HepG2 (cell line): ENCODE results near the gene PRKCB. TPM values are rescaled to one million over a fixed set of nuclear protein-coding genes. Genes with fewer than 3 reads are reported as not detected.

Experiments
- ATAC-seq: fragments of 200-7000 bp; cut with Tn5 transposase; 3 replicates; pipeline ENCODE4 v1.9.1; 2020; ENCODE audit warnings: mild to moderate bottlenecking, moderate library complexity
- BruUV-seq: library from RNA; stranded (reverse); fragments of 400-500 nt; replicated peaks from 2 replicates; lab custom pipeline; 2021; lab: Mats Ljungman, UMichigan
- CTCF ChIA-PET: fragments of 300-600 bp; formaldehyde crosslinking; extraction: SDS; loops from one replicate; lab custom pipeline; 2021; ENCODE audit warnings: low total read pairs, inconsistent platforms, low intra/inter-chr PET ratio; lab: Yijun Ruan, JAX
- POLR2A ChIA-PET: fragments of 350-600 bp; sonication (Branson Sonifier 250); formaldehyde crosslinking; loops from one replicate; lab custom pipeline; 2020; ENCODE audit warnings: antibody characterized with exemption, inconsistent platforms; lab: Yijun Ruan, JAX
- DNase-seq: peaks from one replicate; pipeline ENCODE4 v3.0.0-alpha.2; 2015; ENCODE audit warnings: low spot score
- FAIRE-seq: peaks from 3 replicates; lab custom pipeline; 2011; peaks lifted over from hg19 to GRCh38; lab: Jason Lieb, UNC
- H2AFZ ChIP-seq: one replicate; pipeline ENCODE4 v1.6.1; 2011; ENCODE audit warnings: low read length, inconsistent platforms
- H3K27ac ChIP-seq: fragments of 300-600 bp; 3 replicates; pipeline ENCODE4 v1.8.0; 2011; ENCODE audit warnings: mixed run types, mild to moderate bottlenecking, mixed read lengths, low read length, inconsistent platforms; ENCODE audit not compliant: insufficient read depth; ENCODE audit errors: extremely low read length
- H3K27me3 ChIP-seq, 2 experiments: fragments of 200-600 bp in 1 of 2; 2 replicates in 1 of 2; 3 replicates in 1 of 2; pipeline versions ENCODE4 v1.6.0 to v1.8.0; 2011; ENCODE audit warnings: low read length in 2 of 2, mild to moderate bottlenecking in 2 of 2, moderate library complexity in 2 of 2, inconsistent platforms in 1 of 2; ENCODE audit not compliant: insufficient read depth in 2 of 2, control insufficient read depth in 1 of 2
- H3K36me3 ChIP-seq, 2 experiments: fragments of 200-600 bp in 1 of 2; replicated peaks in 1 of 2; 2 replicates in 1 of 2; 3 replicates in 1 of 2; pipeline versions ENCODE4 v1.5.1 to v1.8.0; 2011; ENCODE audit warnings: low read length in 2 of 2, inconsistent platforms in 1 of 2; ENCODE audit not compliant: insufficient read depth in 2 of 2, control insufficient read depth in 1 of 2
- H3K4me1 ChIP-seq: 2 replicates; pipeline ENCODE4 v1.5.1; 2012; ENCODE audit warnings: low read length, inconsistent platforms; ENCODE audit not compliant: insufficient read depth
- H3K4me2 ChIP-seq: 2 replicates; pipeline ENCODE4 v1.6.0; 2011; ENCODE audit warnings: low read depth, low read length, inconsistent platforms
- H3K4me3 ChIP-seq, 3 experiments: fragments of 200-600 bp in 1 of 3; sonication (generic), shearing (Covaris generic) in 1 of 3; replicated peaks in 1 of 3; 2 replicates each; pipeline ENCODE4 v1.5.1; 2011 to 2016; ENCODE audit warnings: low read length in 3 of 3, inconsistent platforms in 2 of 3, low read depth in 2 of 3, mild to moderate bottlenecking in 2 of 3, control low read depth in 1 of 3, mixed read lengths in 1 of 3; ENCODE audit not compliant: insufficient read depth in 1 of 3
- H3K79me2 ChIP-seq: one replicate; pipeline ENCODE4 v1.6.1; 2011; ENCODE audit warnings: low read length, inconsistent platforms; ENCODE audit not compliant: insufficient read depth
- H3K9ac ChIP-seq: 2 replicates; pipeline ENCODE4 v1.6.0; 2011; ENCODE audit warnings: mild to moderate bottlenecking, low read depth, low read length, inconsistent platforms; ENCODE audit not compliant: insufficient read depth
- H3K9me3 ChIP-seq: 2 replicates; pipeline ENCODE4 v1.5.1; 2012; ENCODE audit warnings: mild to moderate bottlenecking, low read length
- H4K20me1 ChIP-seq: 2 replicates; pipeline ENCODE4 v1.6.0; 2011; ENCODE audit warnings: inconsistent platforms, mild to moderate bottlenecking, low read length, moderate library complexity; ENCODE audit not compliant: insufficient read depth
- CEBPG ChIP-seq: IDR thresholded peaks from 2 replicates; pipeline ENCODE4 v1.6.1; 2016
- CHD2 ChIP-seq: IDR thresholded peaks from 2 replicates; pipeline ENCODE4 v1.6.1; 2011; ENCODE audit warnings: low read depth, low read length, improper control_type of control experiment
- EED ChIP-seq: sonication (generic); formaldehyde crosslinking; IDR thresholded peaks from 2 replicates; pipeline ENCODE4 v1.5.0; 2020; ENCODE audit warnings: mild to moderate bottlenecking, missing genetic modification reagents
- HIVEP1 ChIP-seq: sonication (generic); formaldehyde crosslinking; IDR thresholded peaks from 2 replicates; pipeline ENCODE4 v1.4.0; 2020; ENCODE audit warnings: mild to moderate bottlenecking, missing genetic modification reagents
- HOXA3 ChIP-seq: sonication (generic); formaldehyde crosslinking; IDR thresholded peaks from 2 replicates; pipeline ENCODE4 v1.5.0; 2020; ENCODE audit warnings: missing genetic modification reagents
- JUND ChIP-seq: sonication (generic); formaldehyde crosslinking; IDR thresholded peaks from 2 replicates; pipeline ENCODE4 v1.8.0; 2022; ENCODE audit warnings: mild to moderate bottlenecking, missing genetic modification reagents
- MAFG ChIP-seq: sonication (generic); formaldehyde crosslinking; IDR thresholded peaks from 2 replicates; pipeline ENCODE4 v1.5.1; 2020; ENCODE audit warnings: mild to moderate bottlenecking, missing genetic modification reagents
- POLR2AphosphoS2 ChIP-seq: IDR thresholded peaks from 2 replicates; pipeline ENCODE4 v1.6.1; 2011; ENCODE audit warnings: low read depth, low read length, improper control_type of control experiment
- PRDM10 ChIP-seq: sonication (generic); formaldehyde crosslinking; IDR thresholded peaks from 2 replicates; pipeline ENCODE4 v1.4.0; 2020; ENCODE audit warnings: low read depth, missing genetic modification reagents
- PREB ChIP-seq: sonication (generic); formaldehyde crosslinking; IDR thresholded peaks from 2 replicates; pipeline ENCODE4 v1.4.0; 2020; ENCODE audit warnings: missing genetic modification reagents
- RBM39 ChIP-seq: fragments of 200-400 bp; formaldehyde crosslinking; IDR thresholded peaks from one replicate; pipeline ENCODE4 v1.6.1; 2018; ENCODE audit warnings: antibody characterized with exemption, mild to moderate bottlenecking, low read depth, low read length; ENCODE audit not compliant: poor library complexity, severe bottlenecking
- RNF2 ChIP-seq: fragments of 450-650 bp; conservative IDR thresholded peaks from 2 replicates; pipeline ENCODE4 v1.6.1; 2016; ENCODE audit warnings: low read depth
- SIN3A ChIP-seq: IDR thresholded peaks from 2 replicates; pipeline ENCODE4 v1.6.1; 2011; ENCODE audit warnings: low read depth, mild to moderate bottlenecking, control low read depth, low read length, borderline replicate concordance
- TCF7L2 ChIP-seq: IDR thresholded peaks from 2 replicates; pipeline ENCODE4 v1.6.1; 2011; ENCODE audit warnings: mild to moderate bottlenecking, low read depth, low read length, moderate library complexity
- YEATS4 ChIP-seq: sonication (generic); formaldehyde crosslinking; IDR thresholded peaks from 2 replicates; pipeline ENCODE4 v1.4.0; 2020; ENCODE audit warnings: missing genetic modification reagents, borderline replicate concordance
- YY1 ChIP-seq: IDR thresholded peaks from 2 replicates; pipeline ENCODE4 v1.6.1; 2011; ENCODE audit warnings: low read length, low read depth, moderate library complexity, mild to moderate bottlenecking; ENCODE audit not compliant: insufficient read depth, insufficient replicate concordance
- ZMYM3 ChIP-seq: sonication (generic); formaldehyde crosslinking; IDR thresholded peaks from 2 replicates; pipeline ENCODE4 v1.5.1; 2020; ENCODE audit warnings: mild to moderate bottlenecking, missing genetic modification reagents
- ZNF235 ChIP-seq: sonication (generic); formaldehyde crosslinking; IDR thresholded peaks from 2 replicates; pipeline ENCODE4 v1.8.1; 2023; ENCODE audit warnings: mild to moderate bottlenecking, missing genetic modification reagents, borderline replicate concordance
- ZNF354B ChIP-seq: sonication (generic); formaldehyde crosslinking; IDR thresholded peaks from 2 replicates; pipeline ENCODE4 v1.8.0; 2022; ENCODE audit warnings: mild to moderate bottlenecking, missing genetic modification reagents
- ZNF615 ChIP-seq: sonication (generic); formaldehyde crosslinking; IDR thresholded peaks from 2 replicates; pipeline ENCODE4 v1.5.0; 2020; ENCODE audit warnings: mild to moderate bottlenecking, missing genetic modification reagents, borderline replicate concordance
- ZNF639 ChIP-seq: conservative IDR thresholded peaks from 2 replicates; pipeline ENCODE4 v1.6.1; 2018; ENCODE audit warnings: missing genetic modification reagents
- WGBS: methylation state at CpG from one replicate; pipeline ENCODE4 v1.1.6; 2017; ENCODE audit warnings: low lambda C conversion rate; 5-methylcytosine and 5-hydroxymethylcytosine counted together
- in situ Hi-C: cut with HindIII; loops from 2 replicates; pipeline ENCODE4 v1.10.0; 2017; ENCODE audit warnings: low pct_unique_long_range_greater_than_20kb; ENCODE audit not compliant: extremely low pct_ligation_motif_present
- intact Hi-C: fragments of 100-400 bp; cut with micrococcal nuclease; formaldehyde crosslinking; loops from one replicate; pipeline ENCODE4 v1.10.0; 2022; ENCODE audit not compliant: unreplicated experiment
- polyA plus RNA-seq, 8 experiments: library from polyadenylated mRNA; depleted of rRNA in 3 of 8; stranded (reverse) in 7 of 8; unstranded in 1 of 8; fragments of >200 nt; fragmentation: Illumina TruSeq in 4 of 8; extraction: Trizol in 4 of 8; gene quantifications; 2 replicates each; pipeline versions ENCODE4 v1.2.1 to v1.2.3, GENCODE V29; 2011 to 2016; ENCODE audit warnings: low read depth in 4 of 8, missing spikeins in 1 of 8, mixed read lengths in 1 of 8; ENCODE audit not compliant: insufficient read depth in 1 of 8
- total RNA-seq, 5 experiments: library from RNA; depleted of rRNA; stranded (reverse); fragments of >200 nt; fragmentation: Illumina TruSeq; extraction: Trizol; gene quantifications; 2 replicates each; pipeline ENCODE4 v1.2.3, GENCODE V29; 2016; ENCODE audit warnings: low read depth in 1 of 5

PRKCB gene
- total and polyA plus RNA-seq, 2 of the 13 experiments (the other 11 are each of a cell fraction or from before 2014, with no cell fraction given): 0.01 TPM; not detected in 1

- no peak for TF ChIP-seq PREB (CRISPR knock-in tag)
- no peak for TF ChIP-seq JUND (CRISPR knock-in tag)
- TF ChIP-seq ZNF639 (CRISPR knock-in tag): no peak
- no peak for TF ChIP-seq YEATS4 (CRISPR knock-in tag)
- TF ChIP-seq YY1: no peak
- TF ChIP-seq HOXA3: no peak
- TF ChIP-seq, all 625 proteins: peak for 0
Measured at GRCh38 chr16:23987443-23987842, 151.7 kb downstream of the PRKCB start (continued).

GRCh38 chr16:23990507-23990906 is 154.7 kb downstream of the PRKCB start:
- in situ Hi-C loops: no loop called here
- no peak overlapping the region for H3K9ac ChIP-seq
- H3K9me3 ChIP-seq: no peaks in the 10 kb centered on the region
- intact Hi-C loops: no loop called here
- H3K27me3 ChIP-seq: no peaks in the 10 kb centered on the region; a peak in 2 of 5 replicates
- no peaks in the 10 kb centered on the region for H3K4me1 ChIP-seq
- no peak for ATAC-seq
- FAIRE-seq: no peak
- no peak overlapping the region for H3K4me2 ChIP-seq
- H3K4me3 ChIP-seq: no peak overlapping the region
- H3K27ac ChIP-seq: no peak overlapping the region
- no TSS peak for BruUV-seq
- 12% methylated on average over 3 of the region's 3 CpGs for WGBS
- POLR2A ChIA-PET: no interaction called here
- no peaks in the 10 kb centered on the region for H3K36me3 ChIP-seq
- H4K20me1 ChIP-seq: no peaks in the 10 kb centered on the region
- H2AFZ ChIP-seq: no peak overlapping the region
- no peak for DNase-seq
- H3K79me2 ChIP-seq: no peaks in the 10 kb centered on the region
- CTCF ChIA-PET: no interaction called here
- TF ChIP-seq TCF7L2: no peak
- no peak for TF ChIP-seq HIVEP1
- TF ChIP-seq ZMYM3: no peak
- TF ChIP-seq CEBPG: no peak
- TF ChIP-seq ZNF615 (CRISPR knock-in tag): no peak
- no peak for TF ChIP-seq POLR2AphosphoS2
- no peak for TF ChIP-seq RBM39
- no peak for TF ChIP-seq CHD2
- TF ChIP-seq EED (CRISPR knock-in tag): no peak
- no peak for TF ChIP-seq ZNF354B (CRISPR knock-in tag)
- TF ChIP-seq PRDM10 (CRISPR knock-in tag): no peak
- no peak for TF ChIP-seq RNF2
- TF ChIP-seq MAFG (CRISPR knock-in tag): no peak
- no peak for TF ChIP-seq SIN3A
- no peak for TF ChIP-seq ZNF235 (CRISPR knock-in tag)
